Activated CD4-positive, CD25-positive, alpha-beta regulatory T cell treated with anti-CD3 and anti-CD28 coated beads, Interleukin-2, amount 50 U/mL, for 16 hours (primary cell): ENCODE data around the gene S100B.

Experiments
- DNase-seq: peaks from one replicate; pipeline ENCODE4 v3.0.0-alpha.2; 2020; ENCODE audit warnings: low read depth, low spot score

S100B gene

GRCh38 chr21:46627726-46628125, 22.8 kb upstream of the S100B start:
- DNase-seq, result no peak

DNA sequence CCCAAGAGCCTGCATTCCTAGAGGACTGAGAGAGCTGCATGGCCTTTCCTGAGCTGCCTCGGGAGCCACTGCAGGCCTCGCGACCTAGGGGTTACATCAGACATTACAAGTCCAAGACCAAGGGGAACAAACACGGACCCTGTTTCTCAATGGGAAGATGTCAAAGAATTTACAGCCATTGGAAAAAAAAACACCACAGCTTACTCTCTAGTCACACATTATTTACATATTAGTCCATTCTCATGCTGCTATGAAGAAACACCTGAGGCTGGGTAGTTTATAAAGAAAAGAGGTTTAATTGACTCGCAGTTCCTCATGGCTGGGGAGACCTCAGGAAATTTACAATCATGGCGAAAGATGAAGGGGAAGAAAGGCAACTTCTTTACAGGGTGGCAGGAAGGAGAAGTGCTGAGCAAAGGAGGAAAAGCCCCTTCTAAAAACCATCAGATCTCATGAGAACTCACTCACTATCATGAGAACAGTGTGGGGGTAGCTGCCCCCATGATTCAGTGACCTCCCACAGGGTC, 22.2 kb upstream of the S100B start:
- DNase-seq, result no peak

DNA sequence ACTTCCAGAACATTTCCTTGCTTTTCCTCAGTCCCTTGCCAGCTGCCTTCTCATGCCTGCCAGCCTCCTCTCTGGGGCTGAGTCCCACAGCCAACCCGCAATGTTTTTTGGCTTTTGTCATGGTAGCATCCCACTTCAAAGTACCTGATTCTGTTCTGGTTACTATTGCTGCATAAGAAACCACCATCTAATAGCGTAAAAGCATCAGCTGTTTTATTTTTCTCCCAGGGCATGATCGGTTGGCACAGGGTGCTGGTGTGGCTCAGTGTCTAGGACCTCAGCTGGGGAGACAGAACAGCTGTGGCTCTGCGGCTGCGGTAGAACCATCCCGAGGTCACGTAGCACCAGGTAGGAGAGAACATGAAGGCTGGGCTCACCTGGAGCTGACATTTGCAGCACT, 21.7 kb upstream of the S100B start:
- DNase-seq, result no peak

- DNase-seq, result no peak
Observed at GRCh38 chr21:46625759-46626158, 20.9 kb upstream of the S100B start.

DNA sequence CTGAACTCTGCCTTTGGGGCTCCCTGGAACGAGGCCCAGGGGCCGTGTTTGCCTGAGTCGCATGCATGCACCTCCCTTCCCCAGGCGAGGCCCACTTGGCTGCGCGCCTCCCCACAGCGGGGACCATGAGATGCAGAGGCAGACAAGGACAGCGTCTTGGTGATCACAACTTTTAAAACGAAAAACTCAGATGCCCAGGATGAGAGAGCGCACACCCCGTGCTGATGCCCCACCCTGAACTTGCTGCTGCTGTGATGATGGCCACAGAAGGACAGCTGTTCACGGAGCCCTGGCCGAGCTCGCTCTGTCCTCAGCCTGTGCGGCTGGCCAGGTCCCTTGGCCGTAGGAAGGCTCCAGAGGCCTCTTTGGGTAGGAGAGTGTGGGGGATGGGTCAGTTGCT, 19.2 kb upstream of the S100B start:
- DNase-seq, result no peak

DNA sequence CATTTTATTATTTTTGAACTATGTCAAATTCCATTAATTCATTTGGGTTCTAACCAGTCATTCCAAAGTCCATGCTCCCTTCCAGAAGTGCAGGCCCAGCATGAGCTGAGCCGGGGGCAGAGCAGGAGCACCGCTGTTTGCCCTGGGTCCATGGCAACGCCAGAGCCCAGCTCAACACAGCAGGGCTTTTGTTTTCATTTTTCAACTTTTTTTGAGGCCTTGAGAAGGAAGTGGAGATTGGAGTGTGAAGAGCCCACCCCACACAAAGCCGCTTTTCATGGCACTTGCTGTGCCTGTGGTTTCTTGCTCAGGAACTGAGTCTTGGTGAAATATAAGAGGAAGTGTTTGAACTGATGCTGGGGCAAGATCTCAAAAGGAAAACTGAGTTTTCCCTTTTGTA, 17.3 kb upstream of the S100B start:
- no peak for DNase-seq

GRCh38 chr21:46621457-46622182, 16.7 kb upstream of the S100B start:
- DNase-seq, result no peak

- DNase-seq, result no peak
Observed at GRCh38 chr21:46620846-46621245, 16.0 kb upstream of the S100B start.

GRCh38 chr21:46619846-46620245, 15.0 kb upstream of the S100B start:
- no peak for DNase-seq

DNA sequence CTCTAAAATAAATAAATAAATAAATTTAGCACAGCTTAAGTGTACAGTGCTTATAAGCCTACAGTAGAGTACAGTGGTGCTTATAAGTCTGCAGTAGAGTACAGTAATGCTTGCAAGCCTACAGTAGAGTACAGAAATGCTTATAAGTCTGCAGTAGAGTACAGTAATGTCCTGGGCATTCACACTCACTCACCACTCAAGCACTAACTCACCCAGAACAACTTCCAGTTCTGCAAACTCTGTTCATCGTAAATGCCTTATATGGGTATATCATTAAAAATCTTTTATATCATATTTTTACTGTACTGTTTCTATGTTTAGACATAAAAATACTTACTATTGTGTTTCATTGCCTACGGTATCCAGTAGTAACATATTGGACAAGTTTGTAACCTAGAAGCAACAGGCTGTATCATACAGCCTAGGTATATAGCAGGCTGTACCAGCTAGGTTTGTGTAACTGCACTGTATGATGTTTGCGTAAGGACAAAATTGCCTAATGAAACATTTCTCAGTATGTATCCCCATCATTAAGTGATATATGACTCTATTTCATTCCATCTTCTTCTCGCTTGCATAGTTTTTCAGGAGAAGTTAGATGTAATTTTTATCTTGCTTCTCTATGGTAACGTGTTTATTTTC, 14.0 kb upstream of the S100B start:
- no peak for DNase-seq

GRCh38 chr21:46617267-46618051, 12.6 kb upstream of the S100B start:
- no peak for DNase-seq

DNA sequence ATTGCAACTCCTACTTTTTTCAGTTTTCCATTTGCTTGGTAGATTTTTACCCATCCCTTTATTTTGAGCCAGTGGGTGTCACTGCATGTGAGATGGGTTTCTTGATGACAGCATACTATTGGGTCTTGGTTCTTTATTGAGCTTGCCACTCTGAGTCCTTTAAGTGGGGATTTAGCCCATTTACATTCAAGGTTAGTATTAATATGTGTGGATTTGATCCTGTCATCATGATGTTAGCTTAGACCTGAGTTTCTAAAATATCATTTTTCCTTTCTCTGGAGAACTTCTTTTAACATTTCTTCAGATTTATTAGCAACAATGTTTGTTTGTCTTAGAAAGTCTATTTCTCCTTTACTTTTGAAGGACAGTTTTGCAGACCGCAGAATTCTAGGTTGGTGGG, 11.8 kb upstream of the S100B start:
- DNase-seq, result no peak

DNA sequence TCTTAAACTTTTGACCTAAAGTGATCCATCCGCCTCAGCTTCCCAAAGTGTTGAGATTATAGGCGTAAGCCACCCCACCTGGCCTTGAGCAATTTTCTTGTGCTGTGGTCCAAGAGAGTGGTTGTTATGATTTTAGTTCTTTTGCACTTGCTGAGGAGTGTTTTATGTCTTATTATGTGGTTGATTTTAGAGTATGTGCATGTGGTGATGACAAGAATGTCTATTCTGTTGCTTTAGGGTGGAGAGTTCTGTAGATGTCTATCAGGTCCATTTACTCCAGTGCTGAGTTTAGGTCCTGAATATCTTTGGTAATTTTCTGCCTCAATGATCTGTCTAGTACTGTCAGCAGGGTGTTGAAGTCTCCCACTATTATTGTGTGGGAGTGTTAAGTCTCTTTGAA, 11.2 kb upstream of the S100B start:
- no peak for DNase-seq

- DNase-seq, result no peak
Observed at GRCh38 chr21:46613391-46613790, 8.5 kb upstream of the S100B start.

DNA sequence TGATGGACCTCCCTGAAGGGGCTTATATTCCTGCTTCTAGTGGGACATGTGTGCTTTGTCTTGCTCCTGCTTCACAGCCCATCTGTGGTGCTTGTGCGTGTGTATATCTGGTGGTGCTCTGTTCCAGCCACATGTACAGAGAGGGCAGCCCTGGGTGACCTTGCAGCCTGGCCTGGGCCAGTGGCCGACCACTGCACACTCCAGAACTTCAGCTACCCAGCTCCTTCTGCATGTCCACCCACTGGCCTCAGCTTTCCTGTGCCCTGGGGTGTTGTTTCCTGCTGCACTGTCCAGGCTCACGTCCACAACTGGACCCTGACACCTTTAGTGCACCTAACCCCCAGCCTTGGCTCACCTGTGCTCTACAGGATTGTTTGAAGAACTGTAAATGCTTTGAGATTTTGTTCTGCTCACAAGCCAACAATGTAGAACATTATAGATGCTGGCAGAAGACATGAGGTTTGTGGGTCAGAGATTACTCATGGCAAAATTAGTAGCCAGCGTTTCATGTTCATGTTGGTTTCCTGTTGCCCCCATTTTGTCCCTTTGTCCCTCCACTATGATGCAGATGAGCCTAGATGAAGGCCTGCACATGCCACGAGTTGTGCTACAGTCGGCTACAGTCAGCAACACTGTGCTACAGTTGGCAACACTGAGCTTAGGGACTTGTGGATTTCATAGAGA, 5.3 kb upstream of the S100B start:
- DNase-seq, result no peak

DNA sequence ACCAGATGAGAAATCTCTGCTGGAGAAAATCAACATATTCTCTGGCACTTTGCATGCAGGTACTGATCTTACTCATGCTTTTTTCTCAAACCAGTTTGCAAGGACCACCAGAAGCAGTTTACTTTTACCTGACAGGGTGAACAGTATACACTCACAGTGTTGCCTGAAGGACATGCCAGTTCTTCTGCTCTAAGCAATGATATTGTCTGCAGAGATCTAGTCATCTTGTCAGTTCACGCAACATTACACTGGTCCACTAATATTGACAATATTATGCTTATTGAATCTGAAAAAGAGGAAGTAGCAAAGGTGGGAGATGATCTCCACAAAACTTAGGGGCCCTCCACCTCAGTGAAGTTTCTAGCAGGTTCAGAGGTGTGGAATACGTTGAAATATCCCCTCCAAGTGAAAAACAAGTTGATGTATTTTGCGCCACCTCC, 3.8 kb upstream of the S100B start:
- DNase-seq, result no peak

- no peak for DNase-seq
Observed at GRCh38 chr21:46607636-46608035, 2.8 kb upstream of the S100B start.

DNA sequence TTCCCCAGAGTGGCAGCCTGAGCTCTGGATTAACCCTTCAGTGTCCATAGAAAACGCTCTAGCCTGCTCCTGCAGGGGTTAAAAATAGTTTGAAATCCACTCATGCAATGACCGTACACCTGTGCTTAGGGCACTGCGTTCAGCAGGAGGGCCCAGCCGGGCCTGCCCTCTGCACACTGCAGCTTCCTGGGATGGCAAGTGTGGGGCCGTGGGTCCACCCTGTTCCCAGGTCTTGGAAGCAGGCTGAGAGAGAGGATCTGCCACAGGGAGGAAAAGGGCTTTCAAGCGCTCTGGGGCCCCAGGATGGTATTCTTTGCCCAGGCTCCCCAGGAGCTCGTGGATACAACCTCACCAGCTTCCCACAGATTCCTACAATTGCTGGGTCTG, 1.5 kb upstream of the S100B start:
- no peak for DNase-seq

DNA sequence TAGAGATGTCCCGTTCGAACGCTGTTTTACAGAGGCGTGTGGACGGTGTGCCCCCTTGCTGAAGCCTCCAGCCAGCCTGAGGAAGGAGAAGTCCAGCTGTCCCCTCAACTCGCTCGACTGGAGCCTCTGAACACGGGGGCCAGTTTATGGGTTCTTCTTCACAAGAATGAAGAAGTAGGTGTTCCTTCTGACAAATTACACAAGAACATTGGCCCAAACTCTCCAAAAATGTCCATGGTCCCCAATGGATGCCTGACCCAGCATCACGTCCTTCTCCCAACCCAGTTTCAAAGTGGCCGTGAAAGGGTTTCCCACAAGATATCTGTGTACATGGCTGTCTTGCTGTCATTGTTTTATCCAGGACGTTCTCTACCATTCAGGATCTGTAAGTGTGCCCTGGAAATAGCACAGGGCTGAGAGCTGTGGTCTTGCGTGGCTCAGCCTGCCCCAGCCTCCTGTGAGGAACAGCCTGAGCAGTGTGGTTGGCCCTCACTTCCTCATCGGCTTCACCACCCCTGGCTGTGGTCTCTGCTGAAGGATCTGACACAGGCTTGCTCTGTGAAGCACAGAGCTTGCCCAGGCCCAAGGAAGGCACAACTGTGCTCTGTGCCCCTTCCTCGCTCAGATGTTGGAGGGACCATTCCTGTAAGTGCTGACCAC, 1.0 kb upstream of the S100B start:
- no peak for DNase-seq

- no peak for DNase-seq
Observed at GRCh38 chr21:46604329-46604974, 430 bp downstream of the S100B start.

- no peak for DNase-seq
Observed at GRCh38 chr21:46603228-46603627, 1.7 kb downstream of the S100B start.
